Spleen (tissue), 11 donors: ENCODE data around the gene PTPRG. TPM values are rescaled to one million over a fixed set of nuclear protein-coding genes. Genes with fewer than 3 reads are reported as not detected.

Experiments
- DNase-seq: peaks from one replicate; pipeline ENCODE4 v3.0.0-alpha.2; 2020
- H3K27ac ChIP-seq, 8 donors: fragments of 200-600 bp; sonication (generic) in 7 of 8; 1 replicate in 4 of 8; 2 replicates in 4 of 8; pipeline versions ENCODE4 v1.5.0 to v1.8.0; 2016 to 2021; ENCODE audit warnings: inconsistent platforms in 4 of 8, mild to moderate bottlenecking in 4 of 8, moderate library complexity in 1 of 8
- H3K27me3 ChIP-seq, 7 donors: fragments of 200-600 bp; sonication (generic) in 6 of 7; replicated peaks in 1 of 7; 1 replicate in 4 of 7; 2 replicates in 3 of 7; pipeline versions ENCODE4 v1.5.0 to v1.8.0; 2016 to 2021; ENCODE audit warnings: inconsistent platforms in 3 of 7, mild to moderate bottlenecking in 1 of 7
- H3K36me3 ChIP-seq, 6 donors: fragments of 200-600 bp; sonication (generic) in 5 of 6; 1 replicate in 4 of 6; 2 replicates in 2 of 6; pipeline versions ENCODE4 v1.5.0 to v1.8.0; 2016 to 2021; ENCODE audit warnings: inconsistent platforms in 2 of 6
- H3K4me1 ChIP-seq, 6 donors: fragments of 200-600 bp; sonication (generic) in 5 of 6; 1 replicate in 3 of 6; 2 replicates in 3 of 6; pipeline versions ENCODE4 v1.5.0 to v1.8.0; 2016 to 2021; ENCODE audit warnings: inconsistent platforms in 3 of 6
- H3K4me3 ChIP-seq, 8 donors: fragments of 200-600 bp; sonication (generic) in 7 of 8; 1 replicate in 4 of 8; 2 replicates in 4 of 8; pipeline versions ENCODE4 v1.5.0 to v1.8.0; 2016 to 2021; ENCODE audit warnings: inconsistent platforms in 4 of 8, mild to moderate bottlenecking in 4 of 8, moderate library complexity in 2 of 8
- H3K9me3 ChIP-seq, 8 donors: fragments of 200-600 bp; sonication (generic) in 7 of 8; 1 replicate in 4 of 8; 2 replicates in 4 of 8; pipeline versions ENCODE4 v1.5.0 to v1.8.0; 2016 to 2021; ENCODE audit warnings: inconsistent platforms in 4 of 8
- POLR2A ChIP-seq, 3 donors: fragments of 450-650 bp; IDR thresholded peaks; one replicate each; pipeline ENCODE4 v1.5.1; 2017; ENCODE audit warnings: antibody characterized with exemption in 3 of 3, mild to moderate bottlenecking in 1 of 3
- POLR2AphosphoS5 ChIP-seq, 3 donors: sonication (generic); formaldehyde crosslinking; IDR thresholded peaks; one replicate each; pipeline ENCODE4 v1.5.1; 2017; ENCODE audit warnings: antibody characterized with exemption in 3 of 3
- WGBS, 5 donors: extraction: QIAGEN DNeasy Blood & Tissue Kit in 3 of 5; methylation state at CpG; one replicate each; pipeline versions ENCODE4 v1.1.5 to v1.1.7; 2013 to 2018; 5-methylcytosine and 5-hydroxymethylcytosine counted together
- intact Hi-C: fragments of 100-400 bp; cut with DNase I; formaldehyde crosslinking; loops from one replicate; pipeline ENCODE4 v1.15.0; 2023; ENCODE audit warnings: low total_unique reads
- polyA plus RNA-seq, 3 donors: library from polyadenylated mRNA; stranded (reverse); fragments of 200-250 nt; gene quantifications; one replicate each; pipeline ENCODE4 v1.2.1, GENCODE V29; 2013
- total RNA-seq, 7 donors: library from RNA; depleted of rRNA in 3 of 7; stranded (reverse); fragments of >200 nt in 3 of 7; fragmentation: NEBNext Ultra II Directional in 4 of 7; extraction: Animal tissue kit (Norgen Biotek cat#: 25700) in 4 of 7; gene quantifications; one replicate each; pipeline versions ENCODE4 v1.1.0 to v1.2.1, GENCODE V29; 2016 to 2021
- TF ChIP-seq, protein P1 (sequence below), 11 experiments: fragments of 200-600 bp in 7 of 11; fragments of 450-650 bp in 4 of 11; sonication (generic) in 4 of 11; IDR thresholded peaks in 8 of 11; conservative IDR thresholded peaks in 3 of 11; 1 replicate in 7 of 11; 2 replicates in 4 of 11; pipeline versions ENCODE4 v1.4.0 to v1.8.0; 2016 to 2021; ENCODE audit warnings: antibody characterized with exemption in 11 of 11, inconsistent platforms in 4 of 11, mild to moderate bottlenecking in 1 of 11
- donor health status: healthy with polysubstance abuse.
- donor health status: DM: no; HTN: no; CAD: no; lungs with moderate emphysema.
- donor health status: DM: no; HTN: no; CAD: no.
- donor health status: Bipolar disorder and iron deficiency.
- donor health status: healthy.
- donor health status: DM: no; HTN: no; CAD: no.
- donor health status: DM: yes; HTN: yes; CAD: no.

PTPRG gene
- total and polyA plus RNA-seq, 10 donors: 0.89 to 77.0 (median 34.5) TPM

DNA sequence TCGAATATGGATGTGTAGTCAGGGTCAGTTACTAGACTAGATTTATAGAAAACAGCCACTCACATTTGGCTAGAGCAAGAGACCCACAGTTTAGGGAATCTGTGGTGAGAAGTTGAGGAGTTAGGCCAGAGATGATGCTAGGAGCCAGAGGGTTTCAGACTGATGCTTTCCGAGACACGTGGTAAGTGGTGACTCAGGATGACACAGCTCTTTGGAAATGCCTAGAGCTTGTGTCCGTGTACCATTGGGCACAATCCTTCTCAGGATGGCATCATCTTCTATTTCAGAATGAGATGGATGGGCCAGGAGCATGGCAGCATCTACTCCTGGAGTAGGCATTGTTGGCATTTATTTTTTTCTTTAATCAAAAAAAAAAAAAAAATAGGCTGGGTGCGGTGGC lies 28.5 kb downstream of the PTPRG start:
- DNase-seq: no peak

DNA sequence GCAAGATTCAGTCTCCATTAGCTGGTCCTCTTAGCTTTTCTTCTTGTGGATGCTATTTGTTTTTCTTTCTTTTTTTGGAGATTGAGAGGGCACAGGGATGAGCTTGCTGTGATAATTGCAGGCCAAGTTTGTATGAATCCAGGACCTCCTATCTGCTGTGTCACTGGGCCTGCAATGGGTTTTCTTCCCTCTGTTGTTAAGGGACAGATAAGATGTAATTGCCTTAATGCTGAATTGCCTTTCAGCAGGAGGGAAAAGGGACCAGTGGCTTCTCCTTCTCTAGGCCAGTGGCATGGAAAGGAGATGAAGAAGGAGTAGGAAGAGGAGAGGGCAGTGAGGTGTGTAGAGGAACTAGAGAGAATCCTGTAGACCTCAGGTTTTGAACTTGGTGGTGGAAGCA lies 29.9 kb downstream of the PTPRG start:
- H3K4me1 ChIP-seq: peaks cover 0 to 6% (median 0%) of the 10 kb centered on the region in 6 donors
- H3K9me3 ChIP-seq: no peaks in the 10 kb centered on the region
- intact Hi-C loops: no loop called here
- no peak for TF ChIP-seq POLR2AphosphoS5 (IDR thresholded peaks at IDR 0.05)
- TF ChIP-seq POLR2A (IDR thresholded peaks at IDR 0.05): no peak
- TF ChIP-seq, protein P1, sequence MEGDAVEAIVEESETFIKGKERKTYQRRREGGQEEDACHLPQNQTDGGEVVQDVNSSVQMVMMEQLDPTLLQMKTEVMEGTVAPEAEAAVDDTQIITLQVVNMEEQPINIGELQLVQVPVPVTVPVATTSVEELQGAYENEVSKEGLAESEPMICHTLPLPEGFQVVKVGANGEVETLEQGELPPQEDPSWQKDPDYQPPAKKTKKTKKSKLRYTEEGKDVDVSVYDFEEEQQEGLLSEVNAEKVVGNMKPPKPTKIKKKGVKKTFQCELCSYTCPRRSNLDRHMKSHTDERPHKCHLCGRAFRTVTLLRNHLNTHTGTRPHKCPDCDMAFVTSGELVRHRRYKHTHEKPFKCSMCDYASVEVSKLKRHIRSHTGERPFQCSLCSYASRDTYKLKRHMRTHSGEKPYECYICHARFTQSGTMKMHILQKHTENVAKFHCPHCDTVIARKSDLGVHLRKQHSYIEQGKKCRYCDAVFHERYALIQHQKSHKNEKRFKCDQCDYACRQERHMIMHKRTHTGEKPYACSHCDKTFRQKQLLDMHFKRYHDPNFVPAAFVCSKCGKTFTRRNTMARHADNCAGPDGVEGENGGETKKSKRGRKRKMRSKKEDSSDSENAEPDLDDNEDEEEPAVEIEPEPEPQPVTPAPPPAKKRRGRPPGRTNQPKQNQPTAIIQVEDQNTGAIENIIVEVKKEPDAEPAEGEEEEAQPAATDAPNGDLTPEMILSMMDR (IDR thresholded peaks at IDR 0.05 in 8 of 11, conservative IDR thresholded peaks at IDR 0.05 in 3 of 11): no peak
- H3K27ac ChIP-seq: no peak overlapping the region
- no peaks in the 10 kb centered on the region for H3K27me3 ChIP-seq
- DNase-seq: no peak
- no peaks in the 10 kb centered on the region for H3K36me3 ChIP-seq
- H3K4me3 ChIP-seq: no peak overlapping the region

More for the DNA sequence above, 28.5 kb downstream of the PTPRG start:
- intact Hi-C loops: no loop called here
- Histone ChIP-seq H3K27ac (no peak overlapping the region), H3K27me3 (no peaks in the 10 kb centered on the region), H3K4me1 (peaks cover 0 to 4% (median 0%) of the 10 kb centered on the region in 6 donors), H3K4me3 (no peak overlapping the region), H3K9me3 (no peaks in the 10 kb centered on the region), H3K36me3 (no peaks in the 10 kb centered on the region)
- 84 to 94% (median 89%) methylated on average over 5 of the region's 5 CpGs for WGBS, 5 donors
- no peak for TF ChIP-seq POLR2A (IDR thresholded peaks at IDR 0.05)
- TF ChIP-seq, protein P1 (IDR thresholded peaks at IDR 0.05 in 8 of 11, conservative IDR thresholded peaks at IDR 0.05 in 3 of 11): no peak
- no peak for TF ChIP-seq POLR2AphosphoS5 (IDR thresholded peaks at IDR 0.05)

DNA sequence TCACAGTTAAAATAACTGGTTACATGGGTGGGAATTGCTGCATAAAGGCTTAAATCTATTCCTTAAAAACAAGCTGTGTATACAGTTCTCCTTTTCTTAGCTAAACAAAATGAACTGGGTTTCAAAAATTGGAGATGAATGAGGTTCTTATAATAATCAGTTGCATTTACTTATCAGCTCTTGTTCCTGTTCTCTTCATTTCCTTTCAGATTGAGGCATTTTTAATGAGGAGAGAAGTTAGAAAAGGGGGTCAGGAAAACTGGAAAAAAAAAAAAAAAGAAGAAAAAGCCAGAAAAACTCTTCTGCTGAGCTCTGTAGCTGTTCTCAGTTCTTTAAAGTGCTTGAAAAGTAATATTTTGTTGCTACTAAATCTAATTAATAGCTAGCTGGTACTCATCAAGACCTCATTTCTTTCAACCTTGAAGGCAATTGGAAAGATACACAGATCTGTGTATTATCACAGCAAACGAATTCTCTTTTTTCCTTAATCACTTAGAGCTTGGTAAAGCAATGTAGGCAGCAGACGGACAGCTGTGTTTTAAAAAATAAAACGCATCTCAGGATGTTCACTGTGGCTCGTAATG lies 32.2 kb downstream of the PTPRG start:
- intact Hi-C loops: no loop called here
- Histone ChIP-seq H3K36me3 (no peaks in the 10 kb centered on the region), H3K4me3 (no peak overlapping the region), H3K27me3 (no peaks in the 10 kb centered on the region), H3K4me1 (peaks cover 0 to 6% (median 0%) of the 10 kb centered on the region in 6 donors), H3K9me3 (no peaks in the 10 kb centered on the region), H3K27ac (no peak overlapping the region)
- TF ChIP-seq POLR2AphosphoS5 (IDR thresholded peaks at IDR 0.05) (no peak), POLR2A (IDR thresholded peaks at IDR 0.05) (no peak)
- TF ChIP-seq, protein P1 (IDR thresholded peaks at IDR 0.05 in 8 of 11, conservative IDR thresholded peaks at IDR 0.05 in 3 of 11): no peak
- no peak for DNase-seq
- WGBS, 5 donors: 77 to 90% (median 82%) methylated on average over 4 of the region's 4 CpGs

DNA sequence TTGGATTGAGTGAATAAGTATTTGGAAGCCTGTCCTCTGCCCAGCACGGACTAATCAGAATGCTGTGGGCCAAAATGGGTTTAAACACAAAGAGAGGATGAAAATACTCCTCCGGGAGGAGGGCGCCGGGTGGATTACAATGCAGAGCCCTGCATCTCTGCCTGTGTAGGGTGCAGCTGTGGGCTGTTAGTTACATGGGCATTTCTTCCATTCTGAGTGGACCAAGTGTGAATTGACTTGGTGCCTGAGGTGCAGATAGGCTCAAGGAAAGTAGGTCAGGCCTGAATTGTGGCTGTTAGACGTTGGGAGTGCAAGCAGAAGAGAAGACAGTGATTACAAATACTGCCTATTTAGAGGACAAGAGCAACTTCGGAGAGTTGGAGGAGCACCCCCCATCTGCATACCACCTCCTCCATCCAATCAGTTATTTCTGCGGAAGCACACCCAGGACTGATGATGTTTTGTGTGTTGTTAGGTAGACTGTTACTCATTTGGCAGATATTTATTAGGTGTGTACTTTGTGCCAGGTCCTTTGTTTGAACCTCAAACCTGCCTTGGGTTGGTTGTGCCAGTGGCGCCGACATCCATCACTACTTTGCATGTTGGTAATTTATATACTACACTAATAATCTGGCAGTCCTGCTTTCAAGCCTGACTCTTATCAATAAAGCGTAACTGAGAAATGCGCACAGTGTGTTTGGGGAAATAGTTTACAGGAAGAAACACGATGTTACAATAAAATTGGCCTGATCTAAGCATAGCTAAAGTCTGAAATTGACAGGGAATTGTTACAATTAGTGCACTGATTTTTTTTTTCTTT lies 33.0 kb downstream of the PTPRG start:
- no peak for DNase-seq
- Histone ChIP-seq H3K27me3 (no peaks in the 10 kb centered on the region), H3K36me3 (no peaks in the 10 kb centered on the region), H3K27ac (no peak overlapping the region), H3K4me3 (no peak overlapping the region), H3K4me1 (peaks cover 0 to 6% (median 0%) of the 10 kb centered on the region in 6 donors), H3K9me3 (no peaks in the 10 kb centered on the region)
- 84 to 90% (median 87%) methylated on average over 12 of the region's 12 CpGs for WGBS, 5 donors
- intact Hi-C loops: no loop called here
- TF ChIP-seq POLR2AphosphoS5 (IDR thresholded peaks at IDR 0.05) (no peak), POLR2A (IDR thresholded peaks at IDR 0.05) (no peak)
- TF ChIP-seq, protein P1 (IDR thresholded peaks at IDR 0.05 in 8 of 11, conservative IDR thresholded peaks at IDR 0.05 in 3 of 11): no peak
